Measurements from ENCODE around the gene TRIO.

TRIO gene

GRCh38 chr5:14109041-14109747, 33.9 kb upstream of the TRIO start:
- no peak overlapping the region for H3K9ac ChIP-seq
- H3K4me3 ChIP-seq (ENCODE audit: low read depth, low read length) = no peak overlapping the region
- no peak overlapping the region for H3K27ac ChIP-seq
- H3K79me2 ChIP-seq = no peaks in the 10 kb centered on the region
- no peak overlapping the region for H2AFZ ChIP-seq
- H3K4me1 ChIP-seq = no peaks in the 10 kb centered on the region
- no peaks in the 10 kb centered on the region for H3K36me3 ChIP-seq (ENCODE audit: control insufficient read depth, insufficient read depth, low read length)
- H3K27me3 ChIP-seq (ENCODE audit: control insufficient read depth, insufficient read depth, low read length) = no peaks in the 10 kb centered on the region
- no peak for TF ChIP-seq CTCF (IDR thresholded peaks at IDR 0.05)
- H3K4me2 ChIP-seq (ENCODE audit: low read length) = no peak overlapping the region
- no peaks in the 10 kb centered on the region for H3K9me3 ChIP-seq (ENCODE audit: control insufficient read depth, low read length)

GRCh38 chr5:14109771-14110170, 33.4 kb upstream of the TRIO start:
- no peaks in the 10 kb centered on the region for H3K4me1 ChIP-seq
- no peaks in the 10 kb centered on the region for H3K27me3 ChIP-seq (ENCODE audit: control insufficient read depth, insufficient read depth, low read length)

GRCh38 chr5:14110196-14110595, 32.9 kb upstream of the TRIO start:
- no peak overlapping the region for H3K27ac ChIP-seq
- no peaks in the 10 kb centered on the region for H3K27me3 ChIP-seq (ENCODE audit: control insufficient read depth, insufficient read depth, low read length)
- H3K9ac ChIP-seq = no peak overlapping the region
- H2AFZ ChIP-seq = no peak overlapping the region
- TF ChIP-seq CTCF (IDR thresholded peaks at IDR 0.05) = no peak
- no peak overlapping the region for H3K4me3 ChIP-seq (ENCODE audit: low read depth, low read length)
- no peaks in the 10 kb centered on the region for H3K4me1 ChIP-seq
- H3K9me3 ChIP-seq (ENCODE audit: control insufficient read depth, low read length) = no peaks in the 10 kb centered on the region
- H3K4me2 ChIP-seq (ENCODE audit: low read length) = no peak overlapping the region
- H3K79me2 ChIP-seq = no peaks in the 10 kb centered on the region
- H3K36me3 ChIP-seq (ENCODE audit: control insufficient read depth, insufficient read depth, low read length) = no peaks in the 10 kb centered on the region

More at GRCh38 chr5:14109771-14110170, 33.4 kb upstream of the TRIO start:
- TF ChIP-seq CTCF (IDR thresholded peaks at IDR 0.05) = no peak
- Histone ChIP-seq H3K4me2 (ENCODE audit: low read length) (no peak overlapping the region), H3K27ac (no peak overlapping the region), H3K9ac (no peak overlapping the region), H3K9me3 (ENCODE audit: control insufficient read depth, low read length) (no peaks in the 10 kb centered on the region), H2AFZ (no peak overlapping the region), H3K36me3 (ENCODE audit: control insufficient read depth, insufficient read depth, low read length) (no peaks in the 10 kb centered on the region), H3K4me3 (ENCODE audit: low read depth, low read length) (no peak overlapping the region), H3K79me2 (no peaks in the 10 kb centered on the region)

- no peaks in the 10 kb centered on the region for H3K9me3 ChIP-seq (ENCODE audit: control insufficient read depth, low read length)
- H2AFZ ChIP-seq = no peak overlapping the region
- H3K27me3 ChIP-seq (ENCODE audit: control insufficient read depth, insufficient read depth, low read length) = no peaks in the 10 kb centered on the region
- no peaks in the 10 kb centered on the region for H3K36me3 ChIP-seq (ENCODE audit: control insufficient read depth, insufficient read depth, low read length)
- H3K79me2 ChIP-seq = no peaks in the 10 kb centered on the region
- H3K4me1 ChIP-seq = no peaks in the 10 kb centered on the region
- H3K9ac ChIP-seq = no peak overlapping the region
- H3K27ac ChIP-seq = no peak overlapping the region
- no peak for TF ChIP-seq CTCF (IDR thresholded peaks at IDR 0.05)
- no peak overlapping the region for H3K4me2 ChIP-seq (ENCODE audit: low read length)
- H3K4me3 ChIP-seq (ENCODE audit: low read depth, low read length) = no peak overlapping the region
Measured at GRCh38 chr5:14110680-14111079, 32.5 kb upstream of the TRIO start.
